Measurements from ENCODE around the gene NCSTN.

DNA sequence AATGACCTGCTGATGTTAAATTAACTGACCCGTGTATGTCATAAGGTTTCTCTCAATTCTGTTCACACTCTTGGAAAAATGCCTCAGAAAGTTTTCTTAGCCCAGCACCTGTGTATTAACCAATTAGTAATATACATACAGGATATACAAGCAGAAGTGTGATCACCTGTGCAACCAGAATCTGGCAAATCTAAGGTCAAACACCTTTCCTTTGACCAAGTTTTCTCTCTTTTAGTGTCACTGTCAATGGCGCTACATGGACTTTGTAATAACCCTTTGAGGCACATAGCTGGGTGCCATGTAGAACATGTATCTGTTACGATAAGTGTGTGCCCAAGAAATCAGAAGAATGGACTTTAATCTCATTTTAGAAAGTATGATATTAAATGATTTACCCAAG, 1.1 kb downstream of the NCSTN start:
- TF ChIP-seq POLR2A (IDR thresholded peaks at IDR 0.05; ENCODE audit: low read depth, low read length), result no peak
- no peak for TF ChIP-seq TAF1 (IDR thresholded peaks at IDR 0.05; ENCODE audit: low read depth, low read length)

Measured in GM12891 (cell line).